Ectodermal cell (in vitro differentiated cells): ENCODE measurements around the gene POLR3A.
"Not testable (repeated sequence)": the region's sequence is repeated elsewhere in the genome, so short reads cannot be mapped to it uniquely, and the experiment has no call there.

Source experiments
- H3K27ac ChIP-seq: 2 replicates; pipeline ENCODE4 v1.7.0; 2013; ENCODE audit warnings: mild to moderate bottlenecking, low read depth, low read length; ENCODE audit not compliant: insufficient read depth, poor library complexity, severe bottlenecking
- H3K27me3 ChIP-seq: 2 replicates; pipeline ENCODE4 v1.7.0; 2013; ENCODE audit warnings: mild to moderate bottlenecking, low read length; ENCODE audit not compliant: insufficient read depth, control insufficient read depth, poor library complexity, severe bottlenecking
- H3K36me3 ChIP-seq: one replicate; pipeline ENCODE4 v1.7.0; 2013; ENCODE audit warnings: low read length; ENCODE audit not compliant: control insufficient read depth, insufficient read depth
- H3K4me1 ChIP-seq: one replicate; pipeline ENCODE4 v1.7.0; 2013; ENCODE audit warnings: low read length; ENCODE audit not compliant: control insufficient read depth, insufficient read depth
- H3K4me3 ChIP-seq: 2 replicates; pipeline ENCODE4 v1.7.0; 2013; ENCODE audit warnings: low read depth, low read length, control low read depth; ENCODE audit not compliant: insufficient read depth
- H3K9me3 ChIP-seq: 2 replicates; pipeline ENCODE4 v1.7.0; 2013; ENCODE audit warnings: mild to moderate bottlenecking, low read length, moderate library complexity; ENCODE audit not compliant: control insufficient read depth
- WGBS, 2 experiments: methylation state at CpG; one replicate each; pipeline ENCODE4 v1.1.7; 2013; ENCODE audit warnings: missing lambda C conversion rate in 2 of 2; 5-methylcytosine and 5-hydroxymethylcytosine counted together

The POLR3A gene

DNA sequence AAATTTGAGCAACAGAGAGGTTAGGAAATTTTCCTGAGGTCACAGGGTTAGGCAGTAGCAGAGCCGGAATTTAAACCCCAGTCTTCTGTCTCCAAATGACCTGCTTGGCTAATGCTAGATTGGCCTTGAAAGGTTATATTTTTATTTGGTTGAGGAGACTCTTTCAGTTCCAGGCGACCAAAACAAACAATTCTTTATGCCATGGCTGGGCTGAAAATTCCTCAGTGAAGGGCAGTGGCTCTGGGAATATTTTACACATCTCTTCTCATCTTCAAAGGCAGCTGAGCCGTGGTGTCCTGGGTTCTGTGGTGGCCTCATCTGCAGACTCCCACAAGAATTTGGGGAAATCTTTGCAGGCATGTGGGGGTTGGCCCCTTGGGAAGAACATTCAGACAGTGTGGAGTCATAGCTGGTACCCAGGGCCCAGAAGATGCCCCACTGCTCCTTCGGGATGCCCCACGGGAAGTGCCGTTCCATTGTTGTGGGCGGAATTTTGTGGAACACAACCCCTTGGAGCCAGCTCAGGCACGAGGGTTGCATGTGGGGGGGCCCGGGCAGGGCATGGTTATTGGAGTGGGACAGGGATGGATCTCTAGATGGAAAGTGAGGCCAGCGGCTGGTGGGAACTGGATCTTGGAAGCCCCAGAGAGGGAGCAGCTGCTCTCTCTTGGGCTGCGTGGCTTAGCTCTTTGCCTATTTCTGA, 37.6 kb upstream of the POLR3A start:
- no peak overlapping the region for H3K4me3 ChIP-seq

DNA sequence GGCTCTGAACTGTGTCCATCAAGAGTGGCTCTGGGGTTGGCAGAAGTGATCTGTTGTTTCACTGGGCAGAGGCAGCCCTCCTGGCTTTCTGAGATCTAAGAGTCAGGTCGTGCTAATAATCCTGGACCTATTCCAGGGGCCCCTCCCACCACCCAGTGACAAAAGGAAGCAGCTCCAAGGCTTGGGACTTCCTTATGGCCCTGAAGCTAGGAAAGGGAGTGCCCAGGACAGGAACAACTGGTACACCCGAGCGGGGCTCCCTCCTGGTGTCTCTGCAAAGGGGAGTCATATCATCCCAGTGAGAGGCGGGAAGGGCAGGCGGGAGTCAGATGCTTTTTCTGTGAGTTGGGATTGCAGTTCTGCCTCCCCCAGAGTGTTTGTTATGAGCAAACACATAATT, 36.7 kb upstream of the POLR3A start:
- Histone ChIP-seq H3K36me3 (no peaks in the 10 kb centered on the region), H3K27me3 (no peaks in the 10 kb centered on the region), H3K9me3 (no peaks in the 10 kb centered on the region), H3K27ac (no peak overlapping the region), H3K4me1 (no peaks in the 10 kb centered on the region), H3K4me3 (no peak overlapping the region)
- 79 to 86% methylated on average over 5 of the region's 5 CpGs for WGBS, 2 experiments

More for the DNA sequence above, 37.6 kb upstream of the POLR3A start:
- H3K27me3 ChIP-seq: no peaks in the 10 kb centered on the region
- no peak overlapping the region for H3K27ac ChIP-seq
- no peaks in the 10 kb centered on the region for H3K4me1 ChIP-seq
- WGBS, 2 experiments: 92 to 95% methylated on average over 11 of the region's 11 CpGs
- H3K9me3 ChIP-seq: no peaks in the 10 kb centered on the region
- H3K36me3 ChIP-seq: no peaks in the 10 kb centered on the region

DNA sequence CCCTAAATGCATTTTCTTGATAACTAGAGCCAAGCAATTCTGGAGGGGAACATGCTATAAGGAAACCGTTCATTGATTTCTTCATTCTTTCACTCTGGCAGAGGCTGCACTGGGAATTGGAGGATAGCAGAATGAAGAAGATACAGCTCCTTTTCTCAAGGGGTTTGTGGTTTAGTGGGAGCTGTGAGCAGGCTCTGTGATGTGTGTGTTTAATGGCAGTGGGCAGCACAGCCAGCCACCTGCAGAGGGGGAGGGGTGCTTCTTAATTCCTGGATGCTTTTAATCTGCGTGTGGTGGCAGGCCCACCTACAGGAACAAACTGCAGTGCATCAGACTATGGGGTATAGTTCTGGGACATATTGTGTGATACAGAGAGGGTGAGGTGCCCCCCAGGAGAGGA, 36.3 kb upstream of the POLR3A start:
- H3K36me3 ChIP-seq: no peaks in the 10 kb centered on the region
- 76 to 82% methylated on average over 2 of the region's 2 CpGs for WGBS, 2 experiments
- H3K27me3 ChIP-seq: no peaks in the 10 kb centered on the region
- H3K4me1 ChIP-seq: no peaks in the 10 kb centered on the region
- no peak overlapping the region for H3K27ac ChIP-seq
- no peaks in the 10 kb centered on the region for H3K9me3 ChIP-seq
- no peak overlapping the region for H3K4me3 ChIP-seq

DNA sequence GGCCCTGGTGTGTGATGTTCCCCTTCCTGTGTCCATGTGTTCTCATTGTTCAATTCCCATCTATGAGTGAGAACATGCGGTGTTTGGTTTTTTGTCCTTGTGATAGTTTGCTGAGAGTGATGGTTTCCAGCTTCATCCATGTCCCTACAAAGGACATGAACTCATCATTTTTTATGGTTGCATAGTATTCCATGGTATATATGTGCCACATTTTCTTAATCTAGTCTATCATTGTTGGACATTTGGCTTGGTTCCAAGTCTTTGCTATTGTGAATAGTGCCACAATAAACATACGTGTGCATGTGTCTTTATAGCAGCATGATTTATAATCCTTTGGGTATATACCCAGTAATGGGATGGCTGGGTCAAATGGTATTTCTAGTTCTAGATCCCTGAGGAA, 35.6 kb upstream of the POLR3A start:
- H3K9me3 ChIP-seq, H3K27ac ChIP-seq, H3K36me3 ChIP-seq, H3K4me3 ChIP-seq, H3K4me1 ChIP-seq, H3K27me3 ChIP-seq: not testable (repeated sequence)
- no CpG with 5 or more reads among the region's 2 CpGs for WGBS, 2 experiments

DNA sequence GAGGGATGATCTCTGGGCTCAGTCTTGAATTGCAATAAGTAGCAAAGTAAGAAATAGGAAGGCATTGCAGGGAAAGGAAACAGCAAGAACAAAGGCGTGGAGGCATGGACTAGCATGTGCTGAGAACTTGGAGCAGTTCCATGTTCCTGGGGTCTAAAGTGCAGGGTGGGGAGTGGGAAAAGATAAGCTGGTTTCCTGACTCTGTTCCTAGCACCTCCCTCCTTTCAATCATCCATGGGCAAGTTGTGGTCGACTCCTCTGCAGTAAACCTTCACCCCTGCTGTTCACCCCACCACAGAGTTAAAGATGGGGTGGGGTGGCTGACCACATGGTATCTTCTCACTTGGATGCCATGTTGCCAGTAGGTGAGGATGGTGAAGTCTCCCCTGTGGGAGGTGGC, 33.9 kb upstream of the POLR3A start:
- Histone ChIP-seq H3K9me3 (no peaks in the 10 kb centered on the region), H3K4me3 (no peak overlapping the region), H3K36me3 (no peaks in the 10 kb centered on the region), H3K4me1 (no peaks in the 10 kb centered on the region), H3K27me3 (no peaks in the 10 kb centered on the region), H3K27ac (no peak overlapping the region)
- 97 to 98% methylated on average over 2 of the region's 2 CpGs for WGBS, 2 experiments

DNA sequence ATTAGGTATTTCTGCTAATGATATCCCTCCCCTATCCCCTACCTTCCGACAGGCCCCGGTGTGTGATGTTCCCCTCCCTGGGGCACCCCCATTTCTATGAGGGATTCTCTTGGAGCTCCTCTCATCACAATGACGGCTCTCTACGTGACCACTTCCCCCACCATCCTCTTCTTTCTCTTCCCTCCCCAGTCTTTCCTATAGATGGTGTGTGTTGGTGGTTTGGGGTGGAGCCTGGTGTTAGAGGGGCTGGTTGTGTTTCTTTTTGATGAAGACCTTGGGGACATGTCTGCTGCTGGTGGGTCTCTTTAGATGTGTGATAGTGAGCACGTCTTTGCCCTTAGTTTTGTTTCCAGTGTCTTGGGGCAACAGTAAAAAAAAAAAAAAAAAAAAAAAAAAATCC, 33.0 kb upstream of the POLR3A start:
- H3K36me3 ChIP-seq: no peaks in the 10 kb centered on the region
- H3K4me3 ChIP-seq: no peak overlapping the region
- no peaks in the 10 kb centered on the region for H3K9me3 ChIP-seq
- H3K27ac ChIP-seq: no peak overlapping the region
- no peaks in the 10 kb centered on the region for H3K4me1 ChIP-seq
- H3K27me3 ChIP-seq: no peaks in the 10 kb centered on the region
- WGBS, 2 experiments: 93 to 94% methylated on average over 3 of the region's 5 CpGs

DNA sequence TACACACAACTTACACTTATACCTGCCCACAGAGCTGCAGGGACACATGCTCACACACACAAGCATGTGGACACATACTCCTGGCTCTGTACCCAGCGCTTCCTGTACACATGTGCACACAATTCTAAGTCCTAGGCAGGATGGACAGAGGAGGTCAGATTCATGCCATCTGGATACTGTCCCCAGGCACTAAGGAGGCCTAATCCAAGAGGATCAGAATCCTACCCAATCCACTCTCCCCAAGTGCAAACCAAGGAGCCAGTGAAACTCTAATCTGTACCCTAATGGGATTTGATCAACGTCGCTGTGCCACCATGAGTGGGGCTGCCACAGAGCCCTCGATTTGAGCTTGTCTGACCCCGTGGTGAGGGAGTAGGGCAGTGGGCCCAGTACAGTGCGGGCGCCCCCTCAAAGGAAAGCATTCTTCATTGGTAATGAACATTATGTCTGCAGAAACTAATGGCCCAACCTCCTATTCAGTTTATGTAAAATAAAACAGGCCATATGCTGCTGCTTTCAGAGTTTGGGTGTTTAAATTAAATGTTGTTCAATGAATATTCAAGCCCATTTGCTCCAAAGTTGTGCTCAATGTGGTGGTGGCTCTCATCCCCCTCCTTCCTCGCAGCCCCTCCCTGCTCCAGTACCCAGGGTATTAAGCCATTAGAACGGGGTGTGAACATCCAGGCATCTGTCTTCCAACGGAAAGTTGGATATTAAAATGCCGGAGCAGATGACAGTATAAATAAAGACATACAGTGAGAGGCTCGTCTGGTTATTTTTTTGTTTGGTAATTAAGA, 30.8 kb upstream of the POLR3A start:
- WGBS, 2 experiments: 89 to 94% methylated on average over 12 of the region's 12 CpGs
- no peak overlapping the region for H3K4me3 ChIP-seq

DNA sequence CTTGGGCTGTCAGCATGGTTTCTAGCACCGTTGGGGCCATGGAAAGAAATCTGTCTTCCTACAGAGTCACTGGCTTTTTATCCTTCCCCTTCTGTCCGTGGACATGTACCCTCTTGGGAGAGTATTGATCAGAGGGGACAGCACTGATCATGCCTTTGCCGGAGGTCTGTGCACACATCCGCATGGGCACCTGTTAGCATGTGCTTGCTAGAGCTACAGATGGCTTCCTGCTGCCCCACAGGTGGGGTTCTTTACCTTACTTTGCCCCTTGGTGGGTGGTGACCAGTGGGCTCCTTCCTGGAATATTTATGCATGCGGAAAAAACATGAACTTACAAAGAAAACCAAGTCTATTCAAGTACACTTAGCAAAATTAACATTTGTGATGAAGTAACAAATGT, 29.2 kb upstream of the POLR3A start:
- no peaks in the 10 kb centered on the region for H3K9me3 ChIP-seq
- no peak overlapping the region for H3K27ac ChIP-seq
- H3K36me3 ChIP-seq: no peaks in the 10 kb centered on the region
- 81 to 88% methylated on average over 5 of the region's 5 CpGs for WGBS, 2 experiments
- H3K27me3 ChIP-seq: no peaks in the 10 kb centered on the region
- H3K4me3 ChIP-seq: no peak overlapping the region
- no peaks in the 10 kb centered on the region for H3K4me1 ChIP-seq

More for the DNA sequence above, 30.8 kb upstream of the POLR3A start:
- Histone ChIP-seq H3K36me3 (no peaks in the 10 kb centered on the region), H3K9me3 (no peaks in the 10 kb centered on the region), H3K27me3 (no peaks in the 10 kb centered on the region), H3K27ac (no peak overlapping the region), H3K4me1 (no peaks in the 10 kb centered on the region)

DNA sequence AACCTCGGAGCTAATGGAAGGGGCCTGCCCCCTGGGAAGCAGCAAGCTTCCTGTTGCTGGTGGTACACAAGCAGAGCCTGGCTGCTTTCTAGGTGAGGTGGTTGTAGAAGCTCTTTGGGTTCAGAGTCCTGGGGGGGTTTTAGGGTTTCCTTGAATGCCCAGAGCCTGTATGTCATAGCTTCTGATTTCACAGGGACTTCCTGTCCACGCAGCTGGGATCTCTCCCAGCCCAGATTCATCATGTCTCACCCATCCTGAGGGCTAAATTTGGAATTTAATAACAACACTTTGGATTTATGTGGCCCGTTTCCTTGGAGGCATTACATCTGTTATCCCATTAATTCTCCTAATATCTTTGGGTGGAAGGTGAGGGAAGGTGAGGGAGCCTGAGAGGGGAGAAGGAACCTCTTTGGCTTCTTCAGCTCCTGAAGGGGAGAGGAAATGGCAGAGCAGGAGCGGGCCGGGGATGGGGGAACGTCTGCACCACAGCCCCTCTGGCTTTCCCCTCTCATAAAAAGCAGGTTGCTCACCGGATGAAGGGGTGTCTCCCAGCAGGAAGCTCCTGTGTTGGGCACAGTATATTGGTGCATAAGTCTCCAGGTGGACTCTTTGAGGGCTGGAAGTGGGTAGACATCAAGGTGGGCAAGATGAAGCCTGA, 24.0 kb upstream of the POLR3A start:
- Histone ChIP-seq H3K4me3 (no peak overlapping the region), H3K9me3 (no peaks in the 10 kb centered on the region), H3K27me3 (no peaks in the 10 kb centered on the region), H3K27ac (no peak overlapping the region), H3K36me3 (no peaks in the 10 kb centered on the region), H3K4me1 (no peaks in the 10 kb centered on the region)
- 88 to 92% methylated on average over 6 to 7 of the region's 7 CpGs for WGBS, 2 experiments

DNA sequence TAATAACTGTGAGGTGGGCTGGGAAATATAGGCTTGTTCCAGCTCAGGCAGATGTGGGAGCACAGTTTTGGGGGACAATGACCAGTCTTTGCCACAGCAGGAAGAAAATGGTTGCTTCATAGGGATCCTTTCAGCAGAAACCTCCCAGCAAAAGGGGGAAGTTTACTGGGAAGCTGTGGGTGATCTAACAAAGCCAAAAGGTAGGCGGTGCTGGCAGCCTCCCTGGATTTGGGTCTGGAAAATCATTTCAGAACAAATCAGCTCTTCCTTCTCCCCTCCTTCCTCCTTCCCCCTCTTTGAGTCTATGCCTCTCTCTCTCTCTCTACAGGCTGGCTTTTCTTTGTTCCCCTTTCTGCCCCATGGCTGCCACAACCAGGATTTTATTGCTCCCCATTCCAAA, 20.5 kb upstream of the POLR3A start:
- no peaks in the 10 kb centered on the region for H3K9me3 ChIP-seq
- 84 to 91% methylated on average over 1 of the region's 1 CpG for WGBS, 2 experiments
- no peaks in the 10 kb centered on the region for H3K36me3 ChIP-seq
- no peak overlapping the region for H3K4me3 ChIP-seq
- no peak overlapping the region for H3K27ac ChIP-seq
- H3K4me1 ChIP-seq: peaks cover 8% of the 10 kb centered on the region
- H3K27me3 ChIP-seq: no peaks in the 10 kb centered on the region
